Measurements from ENCODE around the gene CYP8B1.

The CYP8B1 gene

GRCh38 chr3:42902257-42902656 lies 26.6 kb upstream of the CYP8B1 start:
- Histone ChIP-seq H3K4me1 (ENCODE audit: control insufficient read depth, insufficient read depth, low read length, poor library complexity, severe bottlenecking) (peaks cover 7% of the 10 kb centered on the region), H3K27ac (ENCODE audit: insufficient read depth, low read length, poor library complexity, severe bottlenecking) (no peak overlapping the region), H3K9me3 (ENCODE audit: control insufficient read depth, low read length) (peaks cover 3% of the 10 kb centered on the region), H3K27me3 (replicated peaks; ENCODE audit: control insufficient read depth, insufficient read depth, low read length, poor library complexity, severe bottlenecking) (no peaks in the 10 kb centered on the region), H3K36me3 (ENCODE audit: control insufficient read depth, insufficient read depth, low read length) (no peaks in the 10 kb centered on the region), H3K4me3 (ENCODE audit: insufficient read depth, low read depth, low read length, poor library complexity, severe bottlenecking) (no peak overlapping the region)
- DNase-seq: no peak

DNA sequence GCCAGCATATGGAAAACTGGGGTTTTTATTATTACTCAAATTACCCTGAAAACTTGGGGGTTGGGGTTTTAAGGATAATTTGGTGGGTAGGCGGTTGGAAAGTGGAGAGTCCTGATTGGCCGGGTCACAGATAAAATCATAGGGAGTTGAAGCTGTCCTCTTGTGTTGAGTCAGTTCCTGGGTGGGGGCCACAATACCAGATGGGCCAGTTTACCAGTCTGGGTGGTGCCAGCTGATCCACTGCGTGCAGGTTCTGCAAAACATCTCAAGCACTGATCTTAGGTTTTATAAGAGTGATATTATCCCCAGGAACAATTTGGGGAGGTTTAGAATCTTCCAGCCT lies 25.4 kb upstream of the CYP8B1 start:
- Histone ChIP-seq H3K9me3 (ENCODE audit: control insufficient read depth, low read length) (peaks cover 3% of the 10 kb centered on the region), H3K4me3 (ENCODE audit: insufficient read depth, low read depth, low read length, poor library complexity, severe bottlenecking) (no peak overlapping the region), H3K27ac (ENCODE audit: insufficient read depth, low read length, poor library complexity, severe bottlenecking) (no peak overlapping the region), H3K4me1 (ENCODE audit: control insufficient read depth, insufficient read depth, low read length, poor library complexity, severe bottlenecking) (no peaks in the 10 kb centered on the region), H3K36me3 (ENCODE audit: control insufficient read depth, insufficient read depth, low read length) (no peaks in the 10 kb centered on the region), H3K27me3 (replicated peaks; ENCODE audit: control insufficient read depth, insufficient read depth, low read length, poor library complexity, severe bottlenecking) (no peaks in the 10 kb centered on the region)
- no peak for DNase-seq

GRCh38 chr3:42900226-42901072 lies 24.8 kb upstream of the CYP8B1 start:
- Histone ChIP-seq H3K4me3 (ENCODE audit: insufficient read depth, low read depth, low read length, poor library complexity, severe bottlenecking) (no peak overlapping the region), H3K27me3 (replicated peaks; ENCODE audit: control insufficient read depth, insufficient read depth, low read length, poor library complexity, severe bottlenecking) (no peaks in the 10 kb centered on the region), H3K27ac (ENCODE audit: insufficient read depth, low read length, poor library complexity, severe bottlenecking) (no peak overlapping the region), H3K4me1 (ENCODE audit: control insufficient read depth, insufficient read depth, low read length, poor library complexity, severe bottlenecking) (no peaks in the 10 kb centered on the region), H3K9me3 (ENCODE audit: control insufficient read depth, low read length) (peaks cover 3% of the 10 kb centered on the region), H3K36me3 (ENCODE audit: control insufficient read depth, insufficient read depth, low read length) (no peaks in the 10 kb centered on the region)
- DNase-seq: no peak

GRCh38 chr3:42898896-42899675 lies 23.4 kb upstream of the CYP8B1 start:
- Histone ChIP-seq H3K27ac (ENCODE audit: insufficient read depth, low read length, poor library complexity, severe bottlenecking) (no peak overlapping the region), H3K36me3 (ENCODE audit: control insufficient read depth, insufficient read depth, low read length) (no peaks in the 10 kb centered on the region), H3K27me3 (replicated peaks; ENCODE audit: control insufficient read depth, insufficient read depth, low read length, poor library complexity, severe bottlenecking) (no peaks in the 10 kb centered on the region), H3K4me1 (ENCODE audit: control insufficient read depth, insufficient read depth, low read length, poor library complexity, severe bottlenecking) (no peaks in the 10 kb centered on the region), H3K4me3 (ENCODE audit: insufficient read depth, low read depth, low read length, poor library complexity, severe bottlenecking) (no peak overlapping the region), H3K9me3 (ENCODE audit: control insufficient read depth, low read length) (peaks cover 3% of the 10 kb centered on the region)
- DNase-seq: no peak

- no peaks in the 10 kb centered on the region for H3K27me3 ChIP-seq (replicated peaks; ENCODE audit: control insufficient read depth, insufficient read depth, low read length, poor library complexity, severe bottlenecking)
- H3K4me1 ChIP-seq (ENCODE audit: control insufficient read depth, insufficient read depth, low read length, poor library complexity, severe bottlenecking): no peaks in the 10 kb centered on the region
- H3K36me3 ChIP-seq (ENCODE audit: control insufficient read depth, insufficient read depth, low read length): no peaks in the 10 kb centered on the region
- H3K4me3 ChIP-seq (ENCODE audit: insufficient read depth, low read depth, low read length, poor library complexity, severe bottlenecking): no peak overlapping the region
- H3K27ac ChIP-seq (ENCODE audit: insufficient read depth, low read length, poor library complexity, severe bottlenecking): no peak overlapping the region
- no peaks in the 10 kb centered on the region for H3K9me3 ChIP-seq (ENCODE audit: control insufficient read depth, low read length)
- DNase-seq: no peak
Observed at GRCh38 chr3:42895580-42895868, 19.8 kb upstream of the CYP8B1 start.

DNA sequence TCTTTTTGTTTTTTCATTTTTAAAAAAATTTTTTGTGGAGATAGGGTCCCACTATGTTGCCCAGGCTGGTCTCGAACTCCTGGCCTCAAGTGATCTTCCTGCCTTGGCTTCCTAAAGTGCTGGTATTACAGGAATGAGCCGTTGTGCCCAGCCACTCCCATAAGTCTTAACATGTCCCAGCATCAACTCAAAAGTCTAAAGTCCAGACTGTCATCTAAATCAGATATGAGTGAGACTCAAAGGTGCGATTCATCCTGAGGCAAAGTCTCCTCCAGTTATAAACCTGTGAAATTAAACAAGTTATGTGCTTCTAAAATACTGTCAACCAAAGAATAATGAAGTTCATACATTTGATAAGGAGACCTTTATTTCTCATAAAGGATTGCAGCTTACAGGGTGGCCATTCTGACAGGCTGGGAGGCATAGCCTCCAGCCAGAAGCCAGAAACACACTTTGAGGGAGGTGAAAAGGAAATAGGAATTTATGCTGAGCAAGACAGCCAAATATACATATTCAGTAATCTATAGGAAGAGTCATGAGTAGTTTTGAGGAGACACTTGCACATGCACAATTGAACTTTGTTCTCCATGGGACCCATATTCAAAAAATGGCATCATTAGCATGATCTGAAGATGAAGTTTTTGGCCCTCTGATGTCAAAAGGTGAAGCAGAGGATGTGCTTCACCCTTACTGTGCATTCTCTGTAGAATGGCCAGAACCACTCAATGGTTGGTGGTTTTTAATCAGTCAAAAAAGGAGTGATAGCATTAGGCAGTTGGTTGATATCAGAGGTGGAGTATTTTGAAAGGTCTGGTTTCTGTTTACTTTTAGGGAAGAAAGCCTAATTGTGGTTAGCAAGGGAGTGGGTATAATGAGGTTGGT lies 19.3 kb upstream of the CYP8B1 start:
- H3K27ac ChIP-seq (ENCODE audit: insufficient read depth, low read length, poor library complexity, severe bottlenecking): no peak overlapping the region
- no peak for DNase-seq
- no peaks in the 10 kb centered on the region for H3K4me1 ChIP-seq (ENCODE audit: control insufficient read depth, insufficient read depth, low read length, poor library complexity, severe bottlenecking)
- H3K4me3 ChIP-seq (ENCODE audit: insufficient read depth, low read depth, low read length, poor library complexity, severe bottlenecking): no peak overlapping the region
- H3K9me3 ChIP-seq (ENCODE audit: control insufficient read depth, low read length): no peaks in the 10 kb centered on the region
- H3K27me3 ChIP-seq (replicated peaks; ENCODE audit: control insufficient read depth, insufficient read depth, low read length, poor library complexity, severe bottlenecking): no peaks in the 10 kb centered on the region
- H3K36me3 ChIP-seq (ENCODE audit: control insufficient read depth, insufficient read depth, low read length): no peaks in the 10 kb centered on the region

DNA sequence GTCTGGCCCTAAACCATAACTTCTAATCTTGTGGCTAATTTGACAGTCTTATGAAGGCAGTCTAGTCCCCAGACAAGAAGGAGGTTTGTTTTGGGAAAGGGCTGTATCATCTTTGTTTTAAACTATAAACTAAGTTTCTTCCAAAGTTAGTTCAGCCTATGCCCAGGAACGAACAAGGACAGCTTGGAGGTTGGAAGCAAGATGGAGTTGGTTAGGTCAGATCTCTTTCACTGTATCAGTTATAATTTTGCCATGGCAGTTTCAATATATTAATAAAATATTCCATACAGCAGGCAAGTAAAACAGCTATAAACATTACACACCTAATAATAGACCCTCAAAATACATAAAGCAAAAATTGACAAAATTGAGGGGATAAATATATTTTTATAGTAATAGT lies 17.1 kb upstream of the CYP8B1 start:
- Histone ChIP-seq H3K27ac (ENCODE audit: insufficient read depth, low read length, poor library complexity, severe bottlenecking) (no peak overlapping the region), H3K27me3 (replicated peaks; ENCODE audit: control insufficient read depth, insufficient read depth, low read length, poor library complexity, severe bottlenecking) (no peaks in the 10 kb centered on the region), H3K9me3 (ENCODE audit: control insufficient read depth, low read length) (no peaks in the 10 kb centered on the region), H3K36me3 (ENCODE audit: control insufficient read depth, insufficient read depth, low read length) (no peaks in the 10 kb centered on the region), H3K4me1 (ENCODE audit: control insufficient read depth, insufficient read depth, low read length, poor library complexity, severe bottlenecking) (no peaks in the 10 kb centered on the region), H3K4me3 (ENCODE audit: insufficient read depth, low read depth, low read length, poor library complexity, severe bottlenecking) (no peak overlapping the region)
- DNase-seq: no peak

DNA sequence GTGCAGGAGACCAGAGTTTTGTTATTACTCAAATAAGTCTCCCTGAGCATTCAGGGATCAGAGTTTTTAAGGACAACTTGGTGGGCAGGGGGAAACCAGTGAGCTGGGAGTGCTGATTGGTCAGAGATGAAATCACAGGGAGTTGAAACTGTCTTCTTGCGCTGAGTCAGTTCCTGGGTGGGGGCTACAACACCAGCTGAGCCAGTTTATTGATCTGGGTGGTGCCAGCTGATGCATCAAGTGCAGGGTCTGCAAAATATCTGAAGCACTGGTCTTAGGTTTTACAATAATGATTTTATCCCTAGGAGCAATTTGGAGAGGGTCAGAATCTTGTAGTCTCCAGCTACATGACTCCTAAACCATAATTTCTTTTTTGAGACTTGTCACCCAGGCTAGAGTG lies 16.5 kb upstream of the CYP8B1 start:
- DNase-seq: no peak
- H3K9me3 ChIP-seq (ENCODE audit: control insufficient read depth, low read length): no peaks in the 10 kb centered on the region
- no peaks in the 10 kb centered on the region for H3K36me3 ChIP-seq (ENCODE audit: control insufficient read depth, insufficient read depth, low read length)
- H3K4me1 ChIP-seq (ENCODE audit: control insufficient read depth, insufficient read depth, low read length, poor library complexity, severe bottlenecking): no peaks in the 10 kb centered on the region
- H3K4me3 ChIP-seq (ENCODE audit: insufficient read depth, low read depth, low read length, poor library complexity, severe bottlenecking): no peak overlapping the region
- no peak overlapping the region for H3K27ac ChIP-seq (ENCODE audit: insufficient read depth, low read length, poor library complexity, severe bottlenecking)
- no peaks in the 10 kb centered on the region for H3K27me3 ChIP-seq (replicated peaks; ENCODE audit: control insufficient read depth, insufficient read depth, low read length, poor library complexity, severe bottlenecking)

DNA sequence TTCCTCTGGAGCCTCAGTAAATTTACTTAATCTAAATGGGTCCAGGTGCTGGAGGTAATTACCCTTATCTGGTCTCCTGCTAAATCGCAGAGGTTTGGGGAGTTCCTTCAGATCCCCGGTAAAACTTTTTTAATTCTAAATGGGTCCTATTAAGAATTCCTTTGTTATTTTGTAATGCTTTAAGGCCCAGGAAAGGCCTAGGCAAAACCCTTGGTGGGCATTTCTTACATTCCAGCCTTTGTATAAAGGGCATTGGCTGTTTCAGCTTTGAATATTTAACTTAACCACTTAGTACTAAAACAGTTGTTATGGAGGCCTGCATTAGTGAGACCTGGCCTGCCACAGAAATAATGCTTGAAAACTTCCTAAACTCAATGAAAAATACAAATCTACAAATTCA lies 15.4 kb upstream of the CYP8B1 start:
- H3K4me3 ChIP-seq (ENCODE audit: insufficient read depth, low read depth, low read length, poor library complexity, severe bottlenecking): no peak overlapping the region
- H3K4me1 ChIP-seq (ENCODE audit: control insufficient read depth, insufficient read depth, low read length, poor library complexity, severe bottlenecking): no peaks in the 10 kb centered on the region
- H3K9me3 ChIP-seq (ENCODE audit: control insufficient read depth, low read length): no peaks in the 10 kb centered on the region
- no peak overlapping the region for H3K27ac ChIP-seq (ENCODE audit: insufficient read depth, low read length, poor library complexity, severe bottlenecking)
- no peak for DNase-seq
- no peaks in the 10 kb centered on the region for H3K27me3 ChIP-seq (replicated peaks; ENCODE audit: control insufficient read depth, insufficient read depth, low read length, poor library complexity, severe bottlenecking)
- no peaks in the 10 kb centered on the region for H3K36me3 ChIP-seq (ENCODE audit: control insufficient read depth, insufficient read depth, low read length)

- DNase-seq: no peak
- Histone ChIP-seq H3K4me3 (ENCODE audit: insufficient read depth, low read depth, low read length, poor library complexity, severe bottlenecking) (no peak overlapping the region), H3K27ac (ENCODE audit: insufficient read depth, low read length, poor library complexity, severe bottlenecking) (no peak overlapping the region), H3K36me3 (ENCODE audit: control insufficient read depth, insufficient read depth, low read length) (no peaks in the 10 kb centered on the region), H3K9me3 (ENCODE audit: control insufficient read depth, low read length) (no peaks in the 10 kb centered on the region), H3K4me1 (ENCODE audit: control insufficient read depth, insufficient read depth, low read length, poor library complexity, severe bottlenecking) (no peaks in the 10 kb centered on the region), H3K27me3 (replicated peaks; ENCODE audit: control insufficient read depth, insufficient read depth, low read length, poor library complexity, severe bottlenecking) (no peaks in the 10 kb centered on the region)
Observed at GRCh38 chr3:42887084-42887483, 11.4 kb upstream of the CYP8B1 start.
